ENCODE results near the gene CWF19L2.

CWF19L2 gene

GRCh38 chr11:107442715-107443215 lies 14.9 kb downstream of the CWF19L2 start:
- H3K27ac ChIP-seq, result no peak overlapping the region
- CTCF ChIA-PET, result no interaction called here
- POLR2A ChIA-PET (ENCODE audit: low non-redundant PET), result no interaction called here
- no peak for DNase-seq (ENCODE audit: low spot score)
- no peak for TF ChIP-seq CTCF (conservative IDR thresholded peaks at IDR 0.05; ENCODE audit: low read depth)

- POLR2A ChIA-PET (ENCODE audit: low non-redundant PET), result no interaction called here
- no peak for TF ChIP-seq CTCF (conservative IDR thresholded peaks at IDR 0.05; ENCODE audit: low read depth)
- DNase-seq (ENCODE audit: low spot score), result no peak
- CTCF ChIA-PET, result no interaction called here
- H3K27ac ChIP-seq, result no peak overlapping the region
Observed at GRCh38 chr11:107439586-107440167, 17.9 kb downstream of the CWF19L2 start.

GRCh38 chr11:107438148-107438547 lies 19.5 kb downstream of the CWF19L2 start:
- no peak for DNase-seq (ENCODE audit: low spot score)
- no peak for TF ChIP-seq CTCF (conservative IDR thresholded peaks at IDR 0.05; ENCODE audit: low read depth)
- no peak overlapping the region for H3K27ac ChIP-seq
- CTCF ChIA-PET, result no interaction called here
- POLR2A ChIA-PET (ENCODE audit: low non-redundant PET), result no interaction called here

- TF ChIP-seq CTCF (conservative IDR thresholded peaks at IDR 0.05; ENCODE audit: low read depth), result no peak
- no peak for DNase-seq (ENCODE audit: low spot score)
- no peak overlapping the region for H3K27ac ChIP-seq
- ChIA-PET CTCF (no interaction called here), POLR2A (ENCODE audit: low non-redundant PET) (no interaction called here)
Observed at GRCh38 chr11:107430525-107430924, 27.1 kb downstream of the CWF19L2 start.

GRCh38 chr11:107427569-107428180 lies 29.9 kb downstream of the CWF19L2 start:
- DNase-seq (ENCODE audit: low spot score), result no peak
- ChIA-PET POLR2A (ENCODE audit: low non-redundant PET) (no interaction called here), CTCF (interaction anchor here (0.5 kb wide), 1 partner anchor 95 kb away, joined by 4 read pairs; no protein-coding TSS in a partner anchor)
- no peak overlapping the region for H3K27ac ChIP-seq
- no peak for TF ChIP-seq CTCF (conservative IDR thresholded peaks at IDR 0.05; ENCODE audit: low read depth)

- ChIA-PET POLR2A (ENCODE audit: low non-redundant PET) (no interaction called here), CTCF (no interaction called here)
- no peak for TF ChIP-seq CTCF (conservative IDR thresholded peaks at IDR 0.05; ENCODE audit: low read depth)
- H3K27ac ChIP-seq, result no peak overlapping the region
- DNase-seq (ENCODE audit: low spot score), result no peak
Observed at GRCh38 chr11:107413352-107413751, 44.3 kb downstream of the CWF19L2 start.

All from RWPE1 (cell line).